Activated CD4-positive, alpha-beta T cell treated with anti-CD3 and anti-CD28 coated beads, Interleukin-2, amount 50 U/mL, for 24 hours (primary cell): Measurements from ENCODE around the gene MINAR1.

ENCODE experiments used
- DNase-seq, 2 donors: peaks; one replicate each; pipeline ENCODE4 v3.0.0-alpha.2; 2020; ENCODE audit warnings: low read depth in 1 of 2, low spot score in 1 of 2

Gene MINAR1

GRCh38 chr15:79463781-79464270, 31.7 kb downstream of the MINAR1 start:
- DNase-seq, result no peak

GRCh38 chr15:79466488-79466887, 34.4 kb downstream of the MINAR1 start:
- no peak for DNase-seq

DNA sequence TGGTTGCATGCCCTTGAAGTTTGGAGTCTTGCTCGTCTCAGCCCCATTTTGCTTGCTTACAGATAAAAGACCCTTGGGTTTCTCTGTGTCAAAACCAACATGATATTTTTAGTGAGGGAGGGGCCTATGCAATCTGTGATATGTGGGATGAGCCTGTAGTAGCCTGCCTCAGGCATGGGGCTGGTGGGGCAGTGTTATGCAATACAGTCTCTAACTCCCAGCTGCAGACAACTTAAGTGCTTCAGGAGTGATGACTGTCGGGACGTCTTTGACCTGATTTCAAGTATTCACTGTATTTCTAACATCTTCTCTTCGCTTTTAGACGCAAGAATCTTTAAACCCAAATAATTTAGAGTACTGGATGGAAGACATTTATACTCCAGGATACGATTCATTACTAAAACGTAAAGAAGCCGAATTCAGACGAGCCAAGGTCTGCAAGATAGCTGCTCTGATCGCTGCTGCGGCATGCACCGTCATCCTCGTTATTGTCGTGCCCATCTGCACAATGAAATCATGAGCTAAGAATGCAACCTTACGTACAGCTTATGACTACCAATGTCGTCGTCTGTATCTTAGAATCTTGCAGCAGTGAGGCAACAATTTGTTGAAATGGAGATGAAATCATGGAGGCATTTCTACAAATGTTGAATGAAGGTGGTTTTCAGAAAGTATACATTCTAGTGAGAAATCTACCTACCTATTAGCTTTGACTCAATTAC, 35.9 kb downstream of the MINAR1 start:
- no peak for DNase-seq

DNA sequence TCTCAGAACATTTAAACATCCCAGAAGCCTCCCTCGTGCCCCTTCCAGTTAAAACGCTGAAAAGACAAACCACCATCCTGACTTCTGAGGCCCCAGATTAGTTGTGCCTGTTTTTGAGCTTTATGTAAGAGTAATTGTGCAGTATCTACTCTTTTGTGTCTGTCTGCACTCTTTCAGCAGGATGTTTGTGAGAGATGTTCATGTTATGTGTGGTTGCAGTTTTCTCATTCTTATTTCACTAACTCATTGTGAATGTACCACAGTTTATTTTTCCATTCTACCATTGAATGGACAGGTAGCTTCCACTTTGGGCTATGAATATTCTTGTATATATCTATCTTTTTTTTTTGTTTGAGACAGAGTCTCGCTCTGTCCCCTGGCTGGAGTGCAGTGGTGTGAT, 40.3 kb downstream of the MINAR1 start:
- no peak for DNase-seq

- no peak for DNase-seq
Observed at GRCh38 chr15:79474252-79474651, 42.1 kb downstream of the MINAR1 start.

DNA sequence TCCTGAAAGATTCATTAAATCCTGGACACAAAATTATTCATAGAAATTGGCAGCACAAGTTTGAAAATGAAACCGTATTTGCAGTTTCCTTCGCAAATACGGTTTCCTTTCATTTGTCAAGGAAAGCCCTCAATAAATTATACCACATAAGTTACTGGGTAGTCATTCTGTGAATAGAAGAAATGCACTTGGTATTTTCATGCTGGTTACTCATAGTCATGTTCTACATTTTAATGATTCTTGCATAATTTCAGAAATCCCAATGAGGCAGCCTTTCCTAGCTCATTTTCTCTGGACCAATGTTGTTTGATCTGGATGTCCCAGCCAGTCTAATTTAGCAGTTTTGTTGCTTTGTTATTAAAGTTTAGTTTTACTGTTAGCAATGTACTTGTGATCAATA, 43.2 kb downstream of the MINAR1 start:
- no peak for DNase-seq

DNA sequence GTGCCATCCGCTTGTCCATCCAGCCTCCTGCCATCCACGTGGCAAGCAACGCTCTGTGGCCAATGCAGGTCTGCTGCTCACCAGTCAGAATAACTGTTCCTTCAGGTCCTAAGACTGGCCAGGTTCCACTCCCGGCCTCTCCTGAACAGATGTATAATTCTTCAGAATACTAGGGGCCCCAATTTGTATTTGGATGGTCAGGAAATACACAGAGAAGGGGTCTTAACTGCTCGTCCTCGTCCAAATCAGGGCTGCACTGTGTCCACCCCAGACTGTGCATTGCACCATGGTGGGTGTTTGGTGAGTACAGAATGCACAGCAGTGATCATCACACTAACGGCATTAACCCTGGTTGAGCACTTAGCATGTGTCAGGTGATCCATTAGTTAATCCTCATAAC, 46.0 kb downstream of the MINAR1 start:
- DNase-seq, result no peak

- no peak for DNase-seq
Observed at GRCh38 chr15:79479616-79480015, 47.5 kb downstream of the MINAR1 start.

- no peak for DNase-seq
Observed at GRCh38 chr15:79481793-79482192, 49.7 kb downstream of the MINAR1 start.
